Progenitor cell of endocrine pancreas (in vitro differentiated cells): ENCODE results near the gene ALDH2. TPM values are rescaled to one million over a fixed set of nuclear protein-coding genes. Genes with fewer than 3 reads are reported as not detected.

Experiments used
- DNase-seq: peaks from one replicate; pipeline ENCODE4 v3.0.0; 2021; ENCODE audit warnings: low spot score; ENCODE audit not compliant: unreplicated experiment
- H3K27ac Mint-ChIP-seq: 2 replicates; pipeline ENCODE4 v1.8.0; 2021; ENCODE audit warnings: mild to moderate bottlenecking, moderate library complexity, mixed read lengths
- H3K27me3 Mint-ChIP-seq: 2 replicates; pipeline ENCODE4 v1.8.0; 2021; ENCODE audit warnings: mixed read lengths
- H3K36me3 Mint-ChIP-seq: 2 replicates; pipeline ENCODE4 v1.8.0; 2022; ENCODE audit warnings: mixed read lengths; ENCODE audit not compliant: insufficient read depth
- H3K4me1 Mint-ChIP-seq: 2 replicates; pipeline ENCODE4 v1.8.0; 2021; ENCODE audit warnings: low read depth, mixed read lengths
- H3K4me3 Mint-ChIP-seq: 2 replicates; pipeline ENCODE4 v1.8.0; 2021; ENCODE audit warnings: low read depth, mild to moderate bottlenecking, moderate library complexity, mixed read lengths
- H3K9me3 Mint-ChIP-seq: 2 replicates; pipeline ENCODE4 v1.8.0; 2021; ENCODE audit warnings: low read depth, mixed read lengths
- CTCF ChIP-seq: fragments of 200-600 bp; sonication (generic); IDR thresholded peaks from one replicate; pipeline ENCODE4 v1.5.0; 2021; ENCODE audit warnings: antibody characterized with exemption, mild to moderate bottlenecking; ENCODE audit not compliant: unreplicated experiment
- total RNA-seq: library from RNA; stranded (reverse); gene quantifications from 2 replicates; pipeline ENCODE4 v1.2.1, GENCODE V29; 2021

The ALDH2 gene
- total RNA-seq, 1 donor from 2014 or later: 47.3 TPM

- H3K36me3 Mint-ChIP-seq: peaks cover 20% of the 10 kb centered on the region
- H3K4me3 Mint-ChIP-seq: no peak overlapping the region
- DNase-seq: no peak
- no peaks in the 10 kb centered on the region for H3K9me3 Mint-ChIP-seq
- no peak for TF ChIP-seq CTCF
- no peaks in the 10 kb centered on the region for H3K4me1 Mint-ChIP-seq
- H3K27ac Mint-ChIP-seq: no peak overlapping the region
- no peaks in the 10 kb centered on the region for H3K27me3 Mint-ChIP-seq
These were observed 33.0 kb downstream of the ALDH2 start for GRCh38 chr12:111799758-111800157.

DNA sequence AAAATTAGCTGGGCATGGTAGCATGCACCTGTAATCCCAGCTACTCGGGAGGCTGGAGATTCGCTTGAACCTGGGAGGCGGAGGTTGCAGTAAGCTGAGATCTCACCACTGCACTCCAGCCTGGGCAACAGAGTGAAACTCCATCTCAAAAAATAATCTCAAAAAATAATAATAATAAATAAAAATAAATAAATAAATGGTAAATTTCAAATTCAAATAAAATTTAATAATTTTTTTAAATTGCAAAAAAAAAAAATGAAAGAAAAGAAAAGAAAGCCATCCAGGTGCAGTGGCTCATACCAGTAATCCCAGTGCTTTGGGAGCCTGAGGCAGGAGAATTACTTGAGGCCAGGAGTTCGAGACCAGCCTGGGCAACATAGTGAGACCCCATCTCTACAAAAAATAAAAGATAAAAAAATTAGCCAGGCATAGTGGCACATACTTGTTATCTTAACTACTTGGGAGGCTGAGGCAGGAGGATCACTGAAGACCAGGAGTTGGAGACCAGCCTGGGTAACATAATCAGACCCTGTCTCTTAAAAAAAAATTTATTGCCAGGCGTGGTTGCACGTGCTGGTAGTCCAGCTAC lies 36.4 kb downstream of the ALDH2 start:
- no peak for DNase-seq
- Mint-ChIP-seq H3K4me1 (no peaks in the 10 kb centered on the region), H3K27me3 (no peaks in the 10 kb centered on the region), H3K9me3 (no peaks in the 10 kb centered on the region), H3K27ac (no peak overlapping the region), H3K36me3 (peaks cover 13% of the 10 kb centered on the region), H3K4me3 (no peak overlapping the region)
- TF ChIP-seq CTCF: no peak

DNA sequence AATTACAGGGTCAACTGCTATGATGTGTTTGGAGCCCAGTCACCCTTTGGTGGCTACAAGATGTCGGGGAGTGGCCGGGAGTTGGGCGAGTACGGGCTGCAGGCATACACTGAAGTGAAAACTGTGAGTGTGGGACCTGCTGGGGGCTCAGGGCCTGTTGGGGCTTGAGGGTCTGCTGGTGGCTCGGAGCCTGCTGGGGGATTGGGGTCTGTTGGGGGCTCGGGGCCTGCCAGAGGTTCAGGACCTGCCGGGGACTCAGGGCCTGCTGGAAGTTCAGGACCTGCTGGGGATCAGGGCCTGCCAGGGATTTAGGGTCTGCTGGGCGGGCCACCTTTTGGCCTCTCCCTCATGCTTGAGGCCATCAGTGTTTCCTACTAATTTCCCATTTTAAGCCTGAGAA lies 37.1 kb downstream of the ALDH2 start:
- TF ChIP-seq CTCF: no peak
- Mint-ChIP-seq H3K36me3 (peaks cover 11% of the 10 kb centered on the region), H3K27me3 (no peaks in the 10 kb centered on the region), H3K27ac (no peak overlapping the region), H3K4me3 (no peak overlapping the region), H3K4me1 (no peaks in the 10 kb centered on the region), H3K9me3 (no peaks in the 10 kb centered on the region)
- DNase-seq: no peak

DNA sequence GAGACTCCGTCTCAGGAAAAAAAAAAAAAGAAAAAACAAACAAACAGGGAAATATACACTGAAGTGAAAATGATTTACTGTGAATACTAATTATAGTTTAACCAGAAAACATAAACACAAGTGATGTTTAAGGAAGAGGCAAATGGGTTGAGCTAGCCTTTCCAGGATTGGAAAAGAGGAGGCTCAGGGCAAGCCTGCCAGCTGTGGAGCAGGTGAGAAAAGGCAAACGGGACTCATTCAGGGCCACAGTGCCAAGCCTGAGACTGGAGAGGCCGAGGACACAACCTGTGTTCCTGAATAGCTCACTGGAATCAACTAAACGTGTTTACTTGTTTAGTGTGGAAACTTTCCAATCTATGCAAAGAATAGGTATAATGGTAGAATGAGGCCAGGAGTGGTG lies 39.6 kb downstream of the ALDH2 start:
- Mint-ChIP-seq H3K9me3 (no peaks in the 10 kb centered on the region), H3K27ac (no peak overlapping the region), H3K27me3 (no peaks in the 10 kb centered on the region), H3K36me3 (peaks cover 9% of the 10 kb centered on the region), H3K4me3 (no peak overlapping the region), H3K4me1 (no peaks in the 10 kb centered on the region)
- DNase-seq: no peak
- no peak for TF ChIP-seq CTCF

- no peak for DNase-seq
- no peak for TF ChIP-seq CTCF
- Mint-ChIP-seq H3K9me3 (no peaks in the 10 kb centered on the region), H3K27me3 (no peaks in the 10 kb centered on the region), H3K36me3 (peaks cover 5% of the 10 kb centered on the region), H3K4me3 (no peak overlapping the region), H3K27ac (no peak overlapping the region), H3K4me1 (no peaks in the 10 kb centered on the region)
These were observed 40.5 kb downstream of the ALDH2 start for GRCh38 chr12:111807232-111807631.
